Measurements from ENCODE around the gene S1PR5. TPM values are rescaled to one million over a fixed set of nuclear protein-coding genes. Genes with fewer than 3 reads are reported as not detected.

S1PR5 gene
- total and polyA plus RNA-seq, 9 of the 15 experiments (the other 6 are each of a cell fraction or from before 2014, with no cell fraction given) = 0.03 to 0.54 (median 0.35) TPM; not detected in 4

- 7% methylated on average over 21 of the region's 27 CpGs for whole genome bisulfite sequencing (ENCODE audit: insufficient coverage, low coverage, missing lambda C conversion rate)
- Histone ChIP-seq H3K4me3 (peak overlapping the region; percentile 30), H2AFZ (ENCODE audit: low read depth, low read length) (peak overlapping the region; percentile 69), H3K4me1 (replicated peaks in 1 of 2; ENCODE audit: control insufficient read depth in 2 of 2, insufficient read depth in 2 of 2, low read length in 2 of 2) (peaks cover 19 to 48% of the 10 kb centered on the region in 2 experiments; a peak in 4 of 5 replicates), H3K36me3 (ENCODE audit: control insufficient read depth, insufficient read depth, low read length) (no peaks in the 10 kb centered on the region), H4K20me1 (replicated peaks; ENCODE audit: control insufficient read depth, insufficient read depth, low read length) (no peaks in the 10 kb centered on the region; the same call in 1 of the 2 replicates), H3K79me2 (ENCODE audit: control insufficient read depth, insufficient read depth, low read length) (no peaks in the 10 kb centered on the region), H3K27ac (ENCODE audit: extremely low read depth, low read depth, low read length) (no peak overlapping the region), H3K9ac (ENCODE audit: insufficient read depth in 1 of 2, low read depth in 2 of 2, low read length in 2 of 2) (peak overlapping the region in 1 of 2 experiments; percentile 86; a peak in 3 of 4 replicates), H3K4me2 (ENCODE audit: insufficient read depth, low read length) (peak overlapping the region; percentile 49), H3K9me1 (ENCODE audit: control insufficient read depth, insufficient read depth, low read length) (no peaks in the 10 kb centered on the region), H3K9me3 (replicated peaks; ENCODE audit: control insufficient read depth, insufficient read depth, low read depth, low read length) (no peaks in the 10 kb centered on the region), H3K27me3 (ENCODE audit: control insufficient read depth in 2 of 2, insufficient read depth in 2 of 2, low read length in 2 of 2) (peaks cover 0 to 16% of the 10 kb centered on the region in 2 experiments; a peak in 4 of 5 replicates)
- peak; percentile 62 to 88 (median 76) for DNase-seq (ENCODE audit: extremely low read depth in 1 of 4, low spot score in 3 of 4)
- in situ Hi-C loops (cut with MboI) = no loop called here
- ChIA-PET CTCF (ENCODE audit: low intra/inter-chr PET ratio) (interaction anchor here (0.9 kb wide), 1 partner anchor 12 kb away, joined by 3 read pairs; no protein-coding TSS in a partner anchor), POLR2A (interaction anchor here (0.6 kb wide), 2 partner anchors 9 to 47 kb away, joined by 3 to 5 read pairs; no protein-coding TSS in a partner anchor)
- peak; percentile 78 for ATAC-seq
- BruUV-seq (replicated peaks) = no TSS peak
- intact Hi-C loops (cut with micrococcal nuclease) = no loop called here
- FAIRE-seq = peak; percentile 86
- no peak for TF ChIP-seq ARID4B (CRISPR knock-in tag; IDR thresholded peaks at IDR 0.05)
- peak; percentile 18; the same call in 1 of the 2 replicates for TF ChIP-seq ZNF263 (CRISPR knock-in tag; IDR thresholded peaks at IDR 0.05; ENCODE audit: borderline replicate concordance)
- TF ChIP-seq TRIM24 (IDR thresholded peaks at IDR 0.05) = peak in 1 of 2 experiments; percentile 31; a peak in 1 of 4 replicates
- peak; percentile 81 for TF ChIP-seq EGR1 (conservative IDR thresholded peaks at IDR 0.05)
- peak in 1 of 2 experiments; percentile 51; a peak in 2 of 4 replicates for TF ChIP-seq MAZ (CRISPR knock-in tag; conservative IDR thresholded peaks at IDR 0.05 in 1 of 2, IDR thresholded peaks at IDR 0.05 in 1 of 2)
- no peak for TF ChIP-seq CHAMP1 (IDR thresholded peaks at IDR 0.05)
- TF ChIP-seq HDAC2 (IDR thresholded peaks at IDR 0.05) = no peak
- 0 out of 2 replicates have a peak, but pooled peaks have one; percentile 28 for TF ChIP-seq VEZF1 (CRISPR knock-in tag; IDR thresholded peaks at IDR 0.05)
- peak; percentile 38; the same call in 1 of the 2 replicates for TF ChIP-seq SPI1 (IDR thresholded peaks at IDR 0.05; ENCODE audit: borderline replicate concordance, low read depth, low read length)
Measured at GRCh38 chr19:10517760-10518443, 655 bp upstream of the S1PR5 start.

All from K562 (cell line).